ENCODE measurements around the gene KBTBD12. TPM values are rescaled to one million over a fixed set of nuclear protein-coding genes. Genes with fewer than 3 reads are reported as not detected.

The KBTBD12 gene
- total RNA-seq, 2 donors from 2014 or later: 14.5 TPM

DNA sequence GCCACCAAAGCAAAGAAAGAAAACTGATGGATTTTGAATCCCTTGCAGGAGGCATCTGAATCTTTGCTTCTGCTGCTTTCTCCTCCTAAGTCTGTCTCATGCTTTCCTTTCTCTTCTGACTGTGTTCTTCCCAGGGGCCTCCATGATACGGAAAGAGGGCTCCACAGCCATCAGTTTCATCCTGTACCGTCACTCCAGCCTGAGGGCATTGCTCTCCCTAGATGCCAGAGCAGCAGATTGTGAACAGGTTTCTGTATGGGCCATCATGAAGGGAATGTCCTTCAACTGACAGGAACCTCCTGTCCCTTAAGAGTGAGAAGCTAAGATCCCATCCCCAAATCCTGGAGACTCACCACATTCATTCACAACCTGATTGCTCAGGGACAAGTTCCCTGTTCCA, 59.2 kb downstream of the KBTBD12 start:
- Histone ChIP-seq H3K36me3 (no peaks in the 10 kb centered on the region), H3K9me3 (no peaks in the 10 kb centered on the region), H3K4me1 (ENCODE audit: control insufficient read depth in 1 of 2, low read depth in 2 of 2) (no peaks in the 10 kb centered on the region), H3K27me3 (replicated peaks; ENCODE audit: insufficient read depth) (no peaks in the 10 kb centered on the region), H3K27ac (no peak overlapping the region), H3K4me3 (no peak overlapping the region)
- DNase-seq (ENCODE audit: low spot score) (no peak), ATAC-seq (ENCODE audit: insufficient number of reproducible peaks, low FRiP score, low read depth) (no peak)
- TF ChIP-seq, protein P1, sequence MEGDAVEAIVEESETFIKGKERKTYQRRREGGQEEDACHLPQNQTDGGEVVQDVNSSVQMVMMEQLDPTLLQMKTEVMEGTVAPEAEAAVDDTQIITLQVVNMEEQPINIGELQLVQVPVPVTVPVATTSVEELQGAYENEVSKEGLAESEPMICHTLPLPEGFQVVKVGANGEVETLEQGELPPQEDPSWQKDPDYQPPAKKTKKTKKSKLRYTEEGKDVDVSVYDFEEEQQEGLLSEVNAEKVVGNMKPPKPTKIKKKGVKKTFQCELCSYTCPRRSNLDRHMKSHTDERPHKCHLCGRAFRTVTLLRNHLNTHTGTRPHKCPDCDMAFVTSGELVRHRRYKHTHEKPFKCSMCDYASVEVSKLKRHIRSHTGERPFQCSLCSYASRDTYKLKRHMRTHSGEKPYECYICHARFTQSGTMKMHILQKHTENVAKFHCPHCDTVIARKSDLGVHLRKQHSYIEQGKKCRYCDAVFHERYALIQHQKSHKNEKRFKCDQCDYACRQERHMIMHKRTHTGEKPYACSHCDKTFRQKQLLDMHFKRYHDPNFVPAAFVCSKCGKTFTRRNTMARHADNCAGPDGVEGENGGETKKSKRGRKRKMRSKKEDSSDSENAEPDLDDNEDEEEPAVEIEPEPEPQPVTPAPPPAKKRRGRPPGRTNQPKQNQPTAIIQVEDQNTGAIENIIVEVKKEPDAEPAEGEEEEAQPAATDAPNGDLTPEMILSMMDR (IDR thresholded peaks at IDR 0.05): no peak

DNA sequence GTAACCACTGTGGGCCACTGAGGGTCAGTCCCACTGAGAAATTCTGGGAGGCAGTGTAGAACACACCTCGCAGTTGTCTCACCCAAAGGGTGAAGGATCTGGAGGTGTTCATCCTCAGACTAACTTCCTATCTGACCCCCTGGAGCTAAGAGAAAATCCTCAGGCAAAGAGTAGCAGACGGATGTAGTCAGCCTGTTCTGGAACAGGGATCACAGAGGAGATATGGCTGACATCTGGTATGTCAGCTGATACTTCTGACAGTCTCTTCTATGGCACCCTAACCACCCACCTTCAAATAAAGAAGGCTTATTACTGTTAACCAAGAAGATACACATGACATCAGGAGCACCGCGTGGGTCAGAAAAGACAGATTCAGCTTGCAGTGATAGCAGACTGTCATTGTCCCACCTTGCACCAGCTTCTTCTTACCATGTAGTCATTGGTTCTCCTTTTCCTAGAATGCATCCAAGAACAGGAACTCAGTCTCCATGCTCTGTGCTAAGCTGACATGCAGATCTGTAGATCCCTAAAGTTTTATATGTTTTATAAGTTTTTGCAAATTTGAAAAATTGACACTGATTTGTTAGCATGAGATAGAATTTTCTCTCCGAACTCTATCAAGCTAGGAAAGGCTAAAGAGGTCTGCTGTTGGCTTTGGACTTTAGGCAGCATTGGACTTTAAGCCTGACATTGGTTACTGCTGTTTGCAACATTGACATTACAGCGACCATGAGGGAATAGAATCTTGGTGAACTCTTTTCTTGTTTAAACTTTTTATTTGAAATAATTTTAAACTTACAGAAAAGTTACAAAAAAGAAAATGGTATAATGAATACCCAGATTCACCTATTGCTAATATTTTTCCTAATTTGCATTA, 60.4 kb downstream of the KBTBD12 start:
- no peaks in the 10 kb centered on the region for H3K36me3 ChIP-seq
- TF ChIP-seq, protein P1 (IDR thresholded peaks at IDR 0.05): no peak

DNA sequence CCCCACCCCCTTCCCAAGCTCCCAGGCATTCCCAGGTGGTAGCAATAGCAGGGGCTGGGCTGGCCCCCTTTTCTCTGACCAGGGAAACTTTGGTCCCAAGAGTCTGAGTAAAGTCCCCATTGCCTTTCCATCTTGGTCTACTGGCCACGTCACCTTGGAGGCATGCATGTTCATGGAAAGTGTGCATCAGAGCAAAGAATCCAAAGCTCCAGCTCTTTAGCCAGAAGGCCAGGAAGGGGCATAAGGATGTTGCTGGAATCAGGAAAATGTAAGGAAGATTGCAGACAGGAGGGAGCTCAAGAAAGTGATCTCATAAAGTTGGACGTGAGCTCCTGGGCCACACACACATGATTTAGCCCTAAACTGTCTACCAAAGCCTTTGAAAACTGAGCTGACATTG, 63.6 kb downstream of the KBTBD12 start:
- TF ChIP-seq, protein P1 (IDR thresholded peaks at IDR 0.05): no peak
- ATAC-seq (ENCODE audit: insufficient number of reproducible peaks, low FRiP score, low read depth): no peak
- Histone ChIP-seq H3K27me3 (replicated peaks; ENCODE audit: insufficient read depth) (no peaks in the 10 kb centered on the region), H3K27ac (no peak overlapping the region), H3K9me3 (no peaks in the 10 kb centered on the region), H3K4me1 (ENCODE audit: control insufficient read depth in 1 of 2, low read depth in 2 of 2) (no peaks in the 10 kb centered on the region), H3K36me3 (no peaks in the 10 kb centered on the region), H3K4me3 (no peak overlapping the region)
- DNase-seq (ENCODE audit: low spot score): no peak

More for the DNA sequence above, 60.4 kb downstream of the KBTBD12 start:
- no peak overlapping the region for H3K4me3 ChIP-seq
- no peak for DNase-seq (ENCODE audit: low spot score)
- H3K4me1 ChIP-seq (ENCODE audit: control insufficient read depth in 1 of 2, low read depth in 2 of 2): no peaks in the 10 kb centered on the region
- no peaks in the 10 kb centered on the region for H3K27me3 ChIP-seq (replicated peaks; ENCODE audit: insufficient read depth)
- no peak overlapping the region for H3K27ac ChIP-seq
- no peaks in the 10 kb centered on the region for H3K9me3 ChIP-seq
- ATAC-seq (ENCODE audit: insufficient number of reproducible peaks, low FRiP score, low read depth): no peak

DNA sequence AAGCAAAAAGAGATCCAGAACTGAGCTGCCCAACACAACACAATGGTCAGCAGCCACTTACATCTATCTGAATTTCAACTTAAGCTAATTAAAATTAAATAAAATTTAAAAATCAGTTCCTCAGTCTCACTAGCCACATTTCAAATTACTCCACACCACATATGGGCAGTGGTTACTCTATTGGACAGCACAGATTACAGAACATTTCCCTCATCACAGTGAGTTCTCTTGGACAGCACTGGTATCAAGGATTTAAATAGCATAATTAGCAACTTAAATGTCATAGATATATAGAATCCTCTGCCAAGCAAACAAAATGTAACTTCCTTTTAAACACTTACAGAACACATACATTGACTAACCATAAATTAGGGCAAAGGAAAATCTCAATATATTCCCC, 64.4 kb downstream of the KBTBD12 start:
- TF ChIP-seq, protein P1 (IDR thresholded peaks at IDR 0.05): no peak
- Histone ChIP-seq H3K36me3 (no peaks in the 10 kb centered on the region), H3K9me3 (no peaks in the 10 kb centered on the region), H3K27ac (no peak overlapping the region), H3K4me3 (no peak overlapping the region), H3K4me1 (ENCODE audit: control insufficient read depth in 1 of 2, low read depth in 2 of 2) (no peaks in the 10 kb centered on the region), H3K27me3 (replicated peaks; ENCODE audit: insufficient read depth) (no peaks in the 10 kb centered on the region)
- DNase-seq (ENCODE audit: low spot score): no peak
- no peak for ATAC-seq (ENCODE audit: insufficient number of reproducible peaks, low FRiP score, low read depth)

DNA sequence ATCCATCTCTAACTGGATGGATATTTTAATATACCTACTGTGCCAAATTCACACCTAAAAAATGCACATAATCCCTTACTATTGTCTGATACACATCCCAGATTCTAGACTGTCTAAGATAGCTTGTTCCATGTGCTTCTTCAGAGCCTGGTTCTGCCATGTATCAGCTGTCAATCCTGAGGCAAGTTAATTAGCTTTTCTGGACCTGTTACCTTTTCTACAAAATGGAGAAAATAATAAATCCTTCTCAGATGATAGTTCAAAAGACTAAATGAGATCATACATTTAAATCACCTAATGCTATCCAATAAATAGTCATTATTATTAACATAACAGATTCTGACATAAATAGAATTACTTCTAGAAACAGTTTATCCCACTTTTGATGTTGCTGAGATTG, 66.1 kb downstream of the KBTBD12 start:
- Histone ChIP-seq H3K36me3 (no peaks in the 10 kb centered on the region), H3K27ac (no peak overlapping the region), H3K4me3 (no peak overlapping the region), H3K9me3 (no peaks in the 10 kb centered on the region), H3K27me3 (replicated peaks; ENCODE audit: insufficient read depth) (no peaks in the 10 kb centered on the region), H3K4me1 (ENCODE audit: control insufficient read depth in 1 of 2, low read depth in 2 of 2) (no peaks in the 10 kb centered on the region)
- ATAC-seq (ENCODE audit: insufficient number of reproducible peaks, low FRiP score, low read depth) (no peak), DNase-seq (ENCODE audit: low spot score) (no peak)
- TF ChIP-seq, protein P1 (IDR thresholded peaks at IDR 0.05): no peak
